Fibroblast of lung (primary cell): ENCODE results near the gene TNFRSF21. TPM values are rescaled to one million over a fixed set of nuclear protein-coding genes. Genes with fewer than 3 reads are reported as not detected.

Experiments
- DNase-seq, 2 donors: peaks; one replicate each; pipeline versions ENCODE4 v3.0.0 to v3.0.0-alpha.2; 2010; ENCODE audit warnings: low read depth in 2 of 2
- H2AFZ ChIP-seq: 2 replicates; pipeline ENCODE4 v1.5.1; 2012; ENCODE audit warnings: low read length, control low read depth, inconsistent platforms
- H3K27ac ChIP-seq: 2 replicates; pipeline ENCODE4 v1.5.1; 2011; ENCODE audit warnings: low read length, control low read depth; ENCODE audit not compliant: insufficient read depth
- H3K27me3 ChIP-seq: 2 replicates; pipeline ENCODE4 v1.5.1; 2011; ENCODE audit warnings: mild to moderate bottlenecking, low read length; ENCODE audit not compliant: control insufficient read depth, insufficient read depth
- H3K36me3 ChIP-seq: 2 replicates; pipeline ENCODE4 v1.5.1; 2011; ENCODE audit warnings: low read length; ENCODE audit not compliant: control insufficient read depth, insufficient read depth
- H3K4me1 ChIP-seq: 2 replicates; pipeline ENCODE4 v1.5.1; 2011; ENCODE audit warnings: low read length; ENCODE audit not compliant: control insufficient read depth, insufficient read depth; ENCODE audit errors: extremely low read depth
- H3K4me2 ChIP-seq: 2 replicates; pipeline ENCODE4 v1.5.1; 2011; ENCODE audit warnings: low read length, control low read depth; ENCODE audit not compliant: insufficient read depth; ENCODE audit errors: extremely low read depth
- H3K4me3 ChIP-seq, 4 experiments: fragments of 200-600 bp in 1 of 4; sonication (generic) in 1 of 4; replicated peaks in 1 of 4; 2 replicates each; pipeline ENCODE4 v1.5.1; 2011 to 2016; ENCODE audit warnings: low read length in 4 of 4, low read depth in 3 of 4, mild to moderate bottlenecking in 3 of 4, control low read depth in 2 of 4, inconsistent platforms in 1 of 4, mixed read lengths in 1 of 4; ENCODE audit not compliant: insufficient read depth in 1 of 4; ENCODE audit errors: control extremely low read depth in 1 of 4
- H3K79me2 ChIP-seq: 2 replicates; pipeline ENCODE4 v1.5.1; 2012; ENCODE audit warnings: mild to moderate bottlenecking, low read length, inconsistent platforms; ENCODE audit not compliant: control insufficient read depth, insufficient read depth
- H3K9ac ChIP-seq: 2 replicates; pipeline ENCODE4 v1.5.1; 2011; ENCODE audit warnings: mild to moderate bottlenecking, low read length, control low read depth; ENCODE audit not compliant: insufficient read depth
- H3K9me3 ChIP-seq: 2 replicates; pipeline ENCODE4 v1.5.1; 2012; ENCODE audit warnings: low read depth, low read length; ENCODE audit not compliant: control insufficient read depth, insufficient read depth
- H4K20me1 ChIP-seq: 2 replicates; pipeline ENCODE4 v1.5.1; 2011; ENCODE audit warnings: low read length; ENCODE audit not compliant: control insufficient read depth, insufficient read depth; ENCODE audit errors: extremely low read depth
- CTCF ChIP-seq, 2 donors: IDR thresholded peaks in 1 of 2; conservative IDR thresholded peaks in 1 of 2; 1 replicate in 1 of 2; 2 replicates in 1 of 2; pipeline ENCODE4 v1.5.1; 2011 to 2012; ENCODE audit warnings: low read length in 2 of 2, control low read depth in 1 of 2, inconsistent platforms in 1 of 2, low read depth in 1 of 2, mild to moderate bottlenecking in 1 of 2
- EZH2 ChIP-seq: IDR thresholded peaks from 2 replicates; pipeline ENCODE4 v1.5.1; 2012; ENCODE audit warnings: low read length, control low read depth, mild to moderate bottlenecking; ENCODE audit errors: missing control alignments
- polyA plus RNA-seq, 2 donors: library from polyadenylated mRNA; depleted of rRNA in 1 of 2; stranded (reverse) in 1 of 2; unstranded in 1 of 2; fragments of >200 nt; gene quantifications; 2 replicates each; pipeline ENCODE4 v1.2.1, GENCODE V29; 2011 to 2012; ENCODE audit warnings: missing spikeins in 1 of 2
- total RNA-seq: library from RNA; depleted of rRNA; stranded (reverse); fragments of >200 nt; gene quantifications from 2 replicates; pipeline ENCODE4 v1.2.1, GENCODE V29; 2014

The TNFRSF21 gene
- total and polyA plus RNA-seq, 2 donors (not counting 1 experiment from before 2014, with no cell fraction given), result 4.8 to 8.9 TPM

GRCh38 chr6:47253136-47253535 is 56.6 kb downstream of the TNFRSF21 start:
- Histone ChIP-seq H3K4me2 (no peak overlapping the region), H3K27ac (no peak overlapping the region), H3K9me3 (no peaks in the 10 kb centered on the region), H3K79me2 (no peaks in the 10 kb centered on the region), H3K27me3 (no peaks in the 10 kb centered on the region), H3K4me3 (no peak overlapping the region), H4K20me1 (no peaks in the 10 kb centered on the region), H3K9ac (no peak overlapping the region), H3K4me1 (no peaks in the 10 kb centered on the region), H2AFZ (no peak overlapping the region), H3K36me3 (no peaks in the 10 kb centered on the region)
- no peak for DNase-seq
- TF ChIP-seq CTCF (conservative IDR thresholded peaks at IDR 0.05 in 1 of 2, IDR thresholded peaks at IDR 0.05 in 1 of 2; ENCODE audit: low read depth in 1 of 2, low read length in 2 of 2) (no peak), EZH2 (no peak)

GRCh38 chr6:47252633-47253032 is 57.1 kb downstream of the TNFRSF21 start:
- no peak overlapping the region for H2AFZ ChIP-seq
- no peaks in the 10 kb centered on the region for H3K9me3 ChIP-seq
- H3K9ac ChIP-seq, result no peak overlapping the region
- H3K36me3 ChIP-seq, result no peaks in the 10 kb centered on the region
- no peak overlapping the region for H3K4me3 ChIP-seq
- no peak for TF ChIP-seq CTCF (conservative IDR thresholded peaks at IDR 0.05 in 1 of 2, IDR thresholded peaks at IDR 0.05 in 1 of 2; ENCODE audit: low read depth in 1 of 2, low read length in 2 of 2)
- TF ChIP-seq EZH2, result no peak
- H4K20me1 ChIP-seq, result no peaks in the 10 kb centered on the region
- H3K27ac ChIP-seq, result no peak overlapping the region
- H3K79me2 ChIP-seq, result no peaks in the 10 kb centered on the region
- H3K27me3 ChIP-seq, result no peaks in the 10 kb centered on the region
- H3K4me1 ChIP-seq, result no peaks in the 10 kb centered on the region
- H3K4me2 ChIP-seq, result no peak overlapping the region
- no peak for DNase-seq

GRCh38 chr6:47251396-47251795 is 58.3 kb downstream of the TNFRSF21 start:
- Histone ChIP-seq H3K79me2 (no peaks in the 10 kb centered on the region), H3K4me1 (no peaks in the 10 kb centered on the region), H3K36me3 (no peaks in the 10 kb centered on the region), H3K9me3 (no peaks in the 10 kb centered on the region), H3K27ac (no peak overlapping the region), H3K4me2 (no peak overlapping the region), H3K4me3 (no peak overlapping the region), H2AFZ (no peak overlapping the region), H3K27me3 (no peaks in the 10 kb centered on the region), H4K20me1 (no peaks in the 10 kb centered on the region), H3K9ac (no peak overlapping the region)
- no peak for DNase-seq
- TF ChIP-seq EZH2 (no peak), CTCF (conservative IDR thresholded peaks at IDR 0.05 in 1 of 2, IDR thresholded peaks at IDR 0.05 in 1 of 2; ENCODE audit: low read depth in 1 of 2, low read length in 2 of 2) (no peak)
